GM23338 (cell line): ENCODE data around the gene KRT1. TPM values are rescaled to one million over a fixed set of nuclear protein-coding genes. Genes with fewer than 3 reads are reported as not detected.

Experiments
- ATAC-seq: fragments of 200-7000 bp; cut with Tn5 transposase; 3 replicates; pipeline ENCODE4 v1.9.1; 2020
- DNase-seq: peaks from one replicate; pipeline ENCODE4 v3.0.0-alpha.2; 2015; ENCODE audit warnings: low spot score
- H2AFZ ChIP-seq: fragments of 200-600 bp; sonication (generic); 2 replicates; pipeline ENCODE4 v1.8.0; 2016; ENCODE audit warnings: antibody characterized with exemption, mild to moderate bottlenecking, moderate library complexity
- H3F3A ChIP-seq: fragments of 200-600 bp; sonication (generic); replicated peaks from 2 replicates; pipeline ENCODE4 v1.8.0; 2017; ENCODE audit warnings: antibody characterized with exemption, mixed run types, low read depth
- H3K27ac ChIP-seq: fragments of 200-600 bp; sonication (generic); 2 replicates; pipeline ENCODE4 v1.6.1; 2016; ENCODE audit warnings: low read depth
- H3K27me3 ChIP-seq: fragments of 200-600 bp; sonication (generic); 2 replicates; pipeline ENCODE4 v1.8.0; 2016; ENCODE audit warnings: mild to moderate bottlenecking, mixed run types, moderate library complexity; ENCODE audit not compliant: insufficient read depth
- H3K36me3 ChIP-seq: fragments of 200-600 bp; sonication (generic); 2 replicates; pipeline ENCODE4 v1.8.0; 2016; ENCODE audit warnings: mild to moderate bottlenecking; ENCODE audit not compliant: insufficient read depth
- H3K4me1 ChIP-seq: fragments of 200-600 bp; sonication (generic); 2 replicates; pipeline ENCODE4 v1.8.0; 2016; ENCODE audit warnings: mild to moderate bottlenecking, moderate library complexity; ENCODE audit not compliant: insufficient read depth
- H3K4me2 ChIP-seq: fragments of 200-600 bp; sonication (generic); 2 replicates; pipeline ENCODE4 v1.7.1; 2017; ENCODE audit warnings: mixed run types
- H3K4me3 ChIP-seq: fragments of 200-600 bp; sonication (generic); 2 replicates; pipeline ENCODE4 v1.6.1; 2016; ENCODE audit warnings: mixed run types
- H3K79me2 ChIP-seq: fragments of 200-600 bp; sonication (generic); replicated peaks from 2 replicates; pipeline ENCODE4 v1.8.0; 2017; ENCODE audit warnings: mild to moderate bottlenecking; ENCODE audit not compliant: insufficient read depth
- H3K9me2 ChIP-seq: fragments of 200-600 bp; sonication (generic); 2 replicates; pipeline ENCODE4 v1.8.0; 2017; ENCODE audit not compliant: insufficient read depth
- H4K20me1 ChIP-seq: fragments of 200-600 bp; sonication (generic); replicated peaks from 2 replicates; pipeline ENCODE4 v1.8.0; 2017; ENCODE audit warnings: mild to moderate bottlenecking; ENCODE audit not compliant: insufficient read depth
- H3K27ac Mint-ChIP-seq: 2 replicates; pipeline ENCODE4 v1.8.0; 2020; ENCODE audit warnings: inconsistent platforms, mild to moderate bottlenecking, moderate library complexity, mixed read lengths
- H3K27me3 Mint-ChIP-seq: 3 replicates; pipeline ENCODE4 v1.8.0; 2022; ENCODE audit warnings: low read depth, mild to moderate bottlenecking, moderate library complexity, mixed read lengths, inconsistent platforms; ENCODE audit not compliant: insufficient read depth, poor library complexity
- H3K36me3 Mint-ChIP-seq: 3 replicates; pipeline ENCODE4 v1.8.0; 2021; ENCODE audit warnings: low read depth, mild to moderate bottlenecking, inconsistent platforms, moderate library complexity, mixed read lengths
- H3K4me1 Mint-ChIP-seq: 3 replicates; pipeline ENCODE4 v1.8.0; 2020; ENCODE audit warnings: mild to moderate bottlenecking, inconsistent platforms, mixed read lengths
- H3K4me3 Mint-ChIP-seq: 3 replicates; pipeline ENCODE4 v1.8.0; 2021; ENCODE audit warnings: moderate library complexity, mild to moderate bottlenecking, inconsistent platforms, mixed read lengths
- H3K9me3 Mint-ChIP-seq: 3 replicates; pipeline ENCODE4 v1.8.0; 2020; ENCODE audit warnings: moderate library complexity, mild to moderate bottlenecking, inconsistent platforms, mixed read lengths
- CTCF ChIP-seq, 2 experiments: fragments of 200-600 bp in 1 of 2; sonication (generic) in 1 of 2; conservative IDR thresholded peaks; 2 replicates each; pipeline versions ENCODE4 v1.5.1 to v1.6.1; 2016 to 2017; ENCODE audit warnings: antibody characterized with exemption in 2 of 2, low read depth in 2 of 2, mild to moderate bottlenecking in 2 of 2, moderate library complexity in 1 of 2
- EZH2 ChIP-seq: fragments of 200-600 bp; sonication (generic); IDR thresholded peaks from one replicate; pipeline ENCODE4 v1.8.0; 2017; ENCODE audit warnings: antibody characterized with exemption, mild to moderate bottlenecking, low read depth; ENCODE audit not compliant: unreplicated experiment
- EZH2phosphoT487 ChIP-seq: fragments of 200-600 bp; sonication (generic); IDR thresholded peaks from one replicate; pipeline ENCODE4 v1.8.1; 2018; ENCODE audit warnings: antibody characterized with exemption; ENCODE audit not compliant: unreplicated experiment
- POLR2AphosphoS5 ChIP-seq: IDR thresholded peaks from 2 replicates; pipeline ENCODE4 v1.6.1; 2016; ENCODE audit warnings: antibody characterized with exemption, low read depth
- REST ChIP-seq: IDR thresholded peaks from one replicate; pipeline ENCODE4 v1.6.1; 2018; ENCODE audit warnings: antibody characterized with exemption; ENCODE audit not compliant: unreplicated experiment
- STAT1 ChIP-seq: IDR thresholded peaks from one replicate; pipeline ENCODE4 v1.6.1; 2016; ENCODE audit warnings: antibody characterized with exemption; ENCODE audit not compliant: unreplicated experiment
- ZNF462 ChIP-seq: fragments of 250-450 bp; sonication (Bioruptor Pico); IDR thresholded peaks from 2 replicates; pipeline ENCODE4 v1.5.0; 2020; ENCODE audit warnings: mild to moderate bottlenecking, moderate library complexity
- polyA plus RNA-seq: library from polyadenylated mRNA; unstranded; fragments of >200 nt; fragmentation: Nextera tagmentation; extraction: Ambion mirVana; gene quantifications from 2 replicates; pipeline ENCODE4 v1.2.1, GENCODE V29; 2016
- total RNA-seq: library from RNA; depleted of rRNA; stranded (reverse); fragments of >200 nt; shearing (Covaris generic); gene quantifications from 2 replicates; pipeline ENCODE4 v1.2.3, GENCODE V29; 2014

KRT1 gene
- total and polyA plus RNA-seq, 2 experiments from 2014 or later = not detected

GRCh38 chr12:52714887-52715281 lies 34.7 kb upstream of the KRT1 start (continued):
- TF ChIP-seq CTCF (conservative IDR thresholded peaks at IDR 0.05; ENCODE audit: low read depth in 2 of 2) (no peak), ZNF462 (CRISPR knock-in tag) (no peak)

- H3K27ac Mint-ChIP-seq = no peak overlapping the region
- Histone ChIP-seq H2AFZ (peak overlapping the region; percentile 98), H3K27ac (no peak overlapping the region), H3K4me3 (peak overlapping the region; percentile 60), H3K4me2 (peak overlapping the region; percentile 83), H3K79me2 (no peaks in the 10 kb centered on the region), H3K9me2 (no peaks in the 10 kb centered on the region), H4K20me1 (peaks cover 5% of the 10 kb centered on the region; the same call in 1 of the 2 replicates), H3K27me3 (peaks cover 40% of the 10 kb centered on the region), H3F3A (peaks cover 4% of the 10 kb centered on the region; the same call in 1 of the 2 replicates), H3K36me3 (no peaks in the 10 kb centered on the region), H3K4me1 (no peaks in the 10 kb centered on the region; the same call in 1 of the 2 replicates)
- peak overlapping the region; percentile 71 for H3K4me3 Mint-ChIP-seq
- peaks cover 3% of the 10 kb centered on the region; the same call in 2 of the 3 replicates for H3K4me1 Mint-ChIP-seq
- H3K9me3 Mint-ChIP-seq = no peaks in the 10 kb centered on the region
- peak; percentile 91 for ATAC-seq
- DNase-seq = peak; percentile 69
- TF ChIP-seq POLR2AphosphoS5 (no peak), EZH2phosphoT487 (no peak), EZH2 (no peak), STAT1 (no peak), REST (no peak), CTCF (conservative IDR thresholded peaks at IDR 0.05; ENCODE audit: low read depth in 2 of 2) (no peak)
- no peaks in the 10 kb centered on the region for H3K36me3 Mint-ChIP-seq
- H3K27me3 Mint-ChIP-seq = peaks cover 29% of the 10 kb centered on the region
These were observed 34.0 kb upstream of the KRT1 start for GRCh38 chr12:52713960-52714886.
